Measurements from ENCODE around the gene PDK3.

DNA sequence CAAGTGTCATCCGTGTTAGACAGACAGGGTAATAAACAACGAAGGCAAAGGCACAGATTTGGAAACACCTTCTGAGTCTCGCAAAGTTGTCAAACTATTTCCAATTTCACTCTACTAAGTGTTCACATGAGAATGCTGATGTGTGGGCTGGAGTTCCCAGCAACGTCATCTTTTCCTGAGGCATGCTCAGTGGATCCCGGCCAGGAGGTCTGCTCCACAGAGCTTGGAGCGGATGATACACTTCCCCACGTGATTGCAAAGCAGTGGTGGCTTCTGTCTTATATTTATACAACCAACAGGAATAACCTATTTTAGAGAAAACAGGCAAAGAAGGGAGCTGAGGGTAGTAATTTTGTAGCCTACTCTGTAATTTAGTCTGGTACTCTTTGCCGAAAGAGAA, 40.1 kb upstream of the PDK3 start:
- TF ChIP-seq, protein P1, sequence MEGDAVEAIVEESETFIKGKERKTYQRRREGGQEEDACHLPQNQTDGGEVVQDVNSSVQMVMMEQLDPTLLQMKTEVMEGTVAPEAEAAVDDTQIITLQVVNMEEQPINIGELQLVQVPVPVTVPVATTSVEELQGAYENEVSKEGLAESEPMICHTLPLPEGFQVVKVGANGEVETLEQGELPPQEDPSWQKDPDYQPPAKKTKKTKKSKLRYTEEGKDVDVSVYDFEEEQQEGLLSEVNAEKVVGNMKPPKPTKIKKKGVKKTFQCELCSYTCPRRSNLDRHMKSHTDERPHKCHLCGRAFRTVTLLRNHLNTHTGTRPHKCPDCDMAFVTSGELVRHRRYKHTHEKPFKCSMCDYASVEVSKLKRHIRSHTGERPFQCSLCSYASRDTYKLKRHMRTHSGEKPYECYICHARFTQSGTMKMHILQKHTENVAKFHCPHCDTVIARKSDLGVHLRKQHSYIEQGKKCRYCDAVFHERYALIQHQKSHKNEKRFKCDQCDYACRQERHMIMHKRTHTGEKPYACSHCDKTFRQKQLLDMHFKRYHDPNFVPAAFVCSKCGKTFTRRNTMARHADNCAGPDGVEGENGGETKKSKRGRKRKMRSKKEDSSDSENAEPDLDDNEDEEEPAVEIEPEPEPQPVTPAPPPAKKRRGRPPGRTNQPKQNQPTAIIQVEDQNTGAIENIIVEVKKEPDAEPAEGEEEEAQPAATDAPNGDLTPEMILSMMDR (conservative IDR thresholded peaks at IDR 0.05; ENCODE audit: low read depth, low read length): no peak
- TF ChIP-seq EZH2 (IDR thresholded peaks at IDR 0.05; ENCODE audit: low read length, unreplicated experiment): no peak
- no peak for TF ChIP-seq EZH2phosphoT487 (IDR thresholded peaks at IDR 0.05; ENCODE audit: borderline replicate concordance, low read length)
